Measurements from ENCODE around the gene SIGLEC15.
"Not testable (repeated sequence)": the region's sequence is repeated elsewhere in the genome, so short reads cannot be mapped to it uniquely, and the experiment has no call there.

Gene SIGLEC15

GRCh38 chr18:45820106-45820745 is 5.2 kb upstream of the SIGLEC15 start:
- DNase-seq (ENCODE audit: low spot score) = no peak

GRCh38 chr18:45821026-45821425 is 4.4 kb upstream of the SIGLEC15 start:
- DNase-seq (ENCODE audit: low spot score) = no peak

- no peak for DNase-seq (ENCODE audit: low spot score)
Measured at GRCh38 chr18:45821711-45822110, 3.8 kb upstream of the SIGLEC15 start.

- DNase-seq (ENCODE audit: low spot score) = no peak
Measured at GRCh38 chr18:45826084-45826483, 609 bp downstream of the SIGLEC15 start.

- DNase-seq (ENCODE audit: low spot score) = not testable (repeated sequence)
Measured at GRCh38 chr18:45826716-45827115, 1.2 kb downstream of the SIGLEC15 start.

GRCh38 chr18:45828917-45829811 is 3.7 kb downstream of the SIGLEC15 start:
- DNase-seq (ENCODE audit: low spot score) = no peak

- no peak for DNase-seq (ENCODE audit: low spot score)
Measured at GRCh38 chr18:45829855-45830254, 4.4 kb downstream of the SIGLEC15 start.

GRCh38 chr18:45830917-45831316 is 5.4 kb downstream of the SIGLEC15 start:
- no peak for DNase-seq (ENCODE audit: low spot score)

GRCh38 chr18:45833846-45834245 is 8.4 kb downstream of the SIGLEC15 start:
- no peak for DNase-seq (ENCODE audit: low spot score)

- DNase-seq (ENCODE audit: low spot score) = no peak
Measured at GRCh38 chr18:45834306-45834705, 8.8 kb downstream of the SIGLEC15 start.

- DNase-seq (ENCODE audit: low spot score) = no peak
Measured at GRCh38 chr18:45835057-45835636, 9.7 kb downstream of the SIGLEC15 start.

- DNase-seq (ENCODE audit: low spot score) = no peak
Measured at GRCh38 chr18:45836242-45837205, 11.0 kb downstream of the SIGLEC15 start.

GRCh38 chr18:45837283-45838070 is 12.0 kb downstream of the SIGLEC15 start:
- DNase-seq (ENCODE audit: low spot score) = peak; percentile 41

GRCh38 chr18:45838302-45839070 is 13.0 kb downstream of the SIGLEC15 start:
- no peak for DNase-seq (ENCODE audit: low spot score)

GRCh38 chr18:45839414-45840395 is 14.2 kb downstream of the SIGLEC15 start:
- DNase-seq (ENCODE audit: low spot score) = peak; percentile 41

- DNase-seq (ENCODE audit: low spot score) = no peak
Measured at GRCh38 chr18:45841060-45841764, 15.7 kb downstream of the SIGLEC15 start.

GRCh38 chr18:45841765-45842442 is 16.4 kb downstream of the SIGLEC15 start:
- no peak for DNase-seq (ENCODE audit: low spot score)

- no peak for DNase-seq (ENCODE audit: low spot score)
Measured at GRCh38 chr18:45843019-45843418, 17.5 kb downstream of the SIGLEC15 start.
